Fibroblast of peridontal ligament (primary cell): ENCODE data around the gene HHIPL1.
"Not testable (repeated sequence)": the region's sequence is repeated elsewhere in the genome, so short reads cannot be mapped to it uniquely, and the experiment has no call there.

Source experiments
- DNase-seq: peaks from one replicate; pipeline ENCODE4 v3.0.0-alpha.2; 2010; ENCODE audit errors: extremely low read depth

The HHIPL1 gene

DNA sequence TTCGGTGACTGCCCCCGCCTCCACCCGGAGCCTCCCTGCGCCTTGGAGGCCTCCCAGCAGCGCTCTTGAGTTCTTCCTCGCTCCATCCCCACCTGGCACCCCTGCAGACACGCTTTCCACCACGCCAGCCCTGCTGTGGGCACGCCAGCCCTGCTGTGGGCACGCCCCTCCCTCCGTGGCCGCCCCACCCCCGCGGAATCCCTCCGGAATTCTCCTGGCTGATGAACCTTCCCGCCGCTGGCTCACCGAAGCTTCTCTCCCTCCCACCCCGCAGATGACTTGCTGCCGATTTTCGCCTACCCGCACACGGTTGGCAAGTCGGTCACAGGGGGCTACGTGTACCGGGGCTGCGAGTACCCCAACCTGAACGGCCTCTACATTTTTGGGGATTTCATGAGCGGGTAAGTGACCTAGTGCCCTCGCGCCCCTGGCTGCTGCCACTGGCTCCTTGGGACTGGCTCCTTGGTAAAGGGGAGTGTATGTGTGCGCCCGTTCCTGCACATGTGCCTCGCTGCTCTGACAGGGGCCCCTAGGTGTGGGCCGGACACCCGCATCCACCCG, 15.2 kb downstream of the HHIPL1 start:
- no peak for DNase-seq

DNA sequence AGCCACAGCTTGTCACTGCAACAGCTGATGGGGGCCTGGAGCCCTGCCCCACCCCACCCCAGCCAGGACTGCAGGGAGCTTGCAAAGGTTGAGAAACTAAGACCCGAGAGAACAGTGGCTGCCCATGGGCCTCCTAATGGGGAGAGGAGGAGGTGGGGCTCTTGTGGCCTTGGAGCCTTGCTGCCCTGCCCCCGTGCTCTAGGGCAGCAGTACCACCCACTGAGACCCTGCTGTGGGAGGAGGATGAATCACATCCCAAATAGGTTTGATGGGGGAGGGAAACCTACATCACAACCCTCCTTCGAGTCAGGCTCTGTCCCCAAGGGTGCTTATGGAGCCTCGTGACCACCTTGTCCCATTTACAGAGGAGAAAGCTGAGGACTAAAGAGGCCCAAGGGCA, 15.9 kb downstream of the HHIPL1 start:
- no peak for DNase-seq

DNA sequence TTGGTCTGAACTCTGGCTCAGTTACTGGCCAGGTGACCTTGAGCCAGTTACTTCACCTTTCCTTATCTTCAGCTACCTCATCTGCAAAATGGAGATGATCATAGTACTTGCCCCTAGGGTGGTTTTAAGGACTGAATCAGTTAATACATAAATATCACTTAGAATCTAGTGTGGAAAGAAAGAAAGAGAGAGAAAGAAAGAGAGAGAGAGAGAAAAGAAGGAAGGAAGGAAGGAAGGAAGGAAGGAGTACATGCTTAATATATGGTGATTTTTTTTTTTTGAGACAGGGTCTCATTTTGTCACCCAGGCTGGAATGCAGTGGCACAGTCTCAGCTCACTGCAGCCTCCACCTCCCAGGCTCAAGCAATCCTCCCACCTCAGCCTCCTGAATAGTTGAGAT, 16.3 kb downstream of the HHIPL1 start:
- DNase-seq, result not testable (repeated sequence)

DNA sequence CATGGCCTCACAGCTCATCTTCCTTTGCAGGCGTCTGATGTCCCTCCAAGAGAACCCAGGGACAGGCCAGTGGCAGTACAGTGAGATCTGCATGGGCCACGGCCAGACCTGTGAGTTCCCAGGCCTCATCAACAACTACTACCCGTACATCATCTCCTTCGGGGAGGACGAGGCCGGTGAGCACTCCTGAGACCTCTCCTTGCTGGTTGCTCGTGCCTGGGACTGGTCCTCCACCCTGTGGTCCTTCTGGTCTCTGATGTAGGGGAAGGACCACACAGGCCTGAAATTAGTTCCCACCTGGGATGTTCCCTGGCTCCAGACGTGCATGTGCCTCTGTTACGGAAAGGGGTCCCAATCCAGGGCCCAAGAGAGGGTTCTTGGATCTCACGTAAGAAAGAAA, 17.9 kb downstream of the HHIPL1 start:
- no peak for DNase-seq

DNA sequence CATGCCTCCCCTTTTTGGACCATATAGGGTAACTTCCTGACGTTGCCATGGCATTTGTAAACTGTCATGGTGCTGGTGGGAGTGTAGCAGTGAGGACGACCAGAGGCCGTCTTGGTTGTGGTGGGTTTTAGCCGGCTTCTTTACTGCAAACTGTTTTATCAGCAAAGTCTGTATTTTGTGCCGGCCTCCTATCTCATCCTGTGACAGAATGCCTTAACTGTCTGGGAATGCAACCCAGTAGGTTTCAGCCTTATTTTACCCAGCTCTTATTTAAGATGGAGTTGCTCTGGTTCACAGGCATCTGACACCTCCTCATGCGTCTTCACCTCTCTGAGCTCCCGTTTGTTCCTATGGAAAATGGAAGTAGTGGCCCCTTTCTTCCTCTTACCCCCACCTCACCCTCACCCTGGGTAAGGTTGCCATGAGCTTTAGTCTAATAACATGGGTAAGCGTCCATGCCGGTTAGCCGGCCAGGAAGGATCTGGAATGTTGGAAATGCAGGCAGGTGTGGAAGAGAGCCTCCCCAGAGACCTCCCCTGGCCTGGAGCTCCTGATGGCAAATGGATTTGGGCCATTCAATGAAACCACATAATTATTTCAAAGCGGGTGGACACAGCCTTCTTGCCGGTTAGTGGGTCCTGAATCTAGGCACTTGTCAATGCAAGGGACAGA, 18.6 kb downstream of the HHIPL1 start:
- DNase-seq, result no peak

DNA sequence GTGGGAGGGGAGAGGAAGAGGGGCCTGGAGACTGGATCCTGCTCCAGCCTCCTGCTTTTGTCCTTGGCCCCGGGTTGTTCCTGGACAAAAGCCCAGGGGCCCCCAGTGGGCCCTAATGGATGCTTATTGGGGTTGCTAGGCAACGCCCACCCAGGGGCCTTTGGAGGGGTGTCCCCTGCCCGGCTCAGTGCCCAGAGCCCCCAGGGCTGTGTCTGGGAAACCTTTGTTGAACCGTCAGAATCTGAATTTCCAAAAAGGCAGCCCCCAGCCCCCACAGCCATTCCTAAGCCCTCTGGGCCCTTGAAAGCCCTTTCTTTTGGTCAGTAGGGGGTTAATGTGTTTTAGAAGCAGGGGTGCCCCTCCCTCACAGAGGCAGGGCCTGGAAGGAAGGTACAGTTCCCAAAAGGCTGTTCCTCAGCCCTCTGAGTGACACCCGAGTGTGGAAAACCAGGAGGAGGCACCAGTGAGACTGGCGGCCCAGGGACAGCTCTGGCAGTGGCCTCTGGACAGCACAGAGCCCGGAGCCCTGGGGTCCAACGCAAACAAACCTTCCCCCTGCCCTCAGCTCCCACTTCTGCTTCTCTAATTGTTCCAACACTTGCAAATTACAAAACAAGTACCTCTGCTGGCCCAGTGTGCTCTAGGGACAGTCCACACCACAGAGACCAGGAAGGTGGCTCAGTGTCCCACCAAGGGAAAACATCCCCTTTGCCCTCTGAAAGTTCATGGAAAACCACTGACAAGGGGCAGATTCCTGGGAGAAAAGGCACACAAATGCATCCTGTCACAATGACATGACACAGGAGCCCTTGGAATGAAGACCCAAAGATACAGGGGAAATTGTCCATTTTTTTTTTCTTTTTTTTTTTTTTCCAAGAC, 19.4 kb downstream of the HHIPL1 start:
- DNase-seq, result no peak

DNA sequence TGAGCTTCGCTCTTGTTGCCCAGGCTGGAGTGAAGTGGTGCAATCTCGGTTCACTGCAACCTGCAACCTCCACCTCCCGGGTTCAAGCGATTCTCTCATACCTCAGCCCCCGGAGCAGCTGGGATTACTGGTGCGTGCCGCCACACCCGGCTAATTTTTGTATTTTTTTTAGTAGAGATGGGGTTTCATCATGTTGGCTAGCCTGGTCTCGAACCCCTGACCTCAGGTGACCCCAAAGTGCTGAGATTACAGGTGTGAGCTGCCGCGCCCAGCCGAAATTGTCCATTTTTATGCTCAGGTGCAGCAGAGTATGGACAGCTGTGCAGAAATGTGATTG, 20.0 kb downstream of the HHIPL1 start:
- no peak for DNase-seq

DNA sequence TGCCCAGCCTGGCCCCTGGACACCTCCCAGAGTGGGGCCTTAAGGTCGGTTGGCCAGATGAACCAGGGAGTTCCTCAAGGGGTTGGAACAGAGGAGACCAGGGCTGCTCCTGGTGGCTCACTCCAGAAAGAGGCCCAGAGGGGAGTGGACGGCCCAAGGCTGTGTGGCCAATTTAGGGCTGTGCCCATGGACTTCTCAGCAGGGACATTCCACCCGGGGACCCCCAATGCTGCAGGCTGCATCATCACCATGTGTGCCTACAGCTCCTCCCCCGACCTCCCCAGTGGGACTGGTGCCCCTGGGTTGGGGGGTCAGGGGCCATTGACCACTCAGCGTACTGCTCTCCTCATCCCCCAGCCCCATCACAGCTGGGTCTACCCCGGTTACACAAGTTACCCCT, 21.6 kb downstream of the HHIPL1 start:
- DNase-seq, result no peak

DNA sequence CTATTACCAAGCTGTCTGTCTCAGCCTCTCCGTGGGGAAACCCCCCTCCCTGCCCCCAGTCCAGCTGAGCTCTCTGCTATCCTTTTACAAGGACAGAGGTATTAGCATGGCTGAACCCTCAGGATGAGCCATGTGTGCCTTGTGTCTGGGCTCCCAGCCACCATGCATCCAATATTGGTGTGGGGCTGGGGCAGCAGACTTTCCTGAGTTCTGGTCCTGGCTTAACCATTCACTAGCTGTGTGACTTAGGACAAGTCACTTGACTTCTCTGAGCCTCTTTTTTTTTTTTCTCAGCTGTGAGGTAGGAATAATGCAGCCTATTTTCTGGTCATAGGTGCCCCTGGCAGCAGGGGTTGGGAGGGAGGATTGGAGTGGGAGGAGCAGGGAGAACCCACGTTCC, 22.1 kb downstream of the HHIPL1 start:
- DNase-seq, result no peak

DNA sequence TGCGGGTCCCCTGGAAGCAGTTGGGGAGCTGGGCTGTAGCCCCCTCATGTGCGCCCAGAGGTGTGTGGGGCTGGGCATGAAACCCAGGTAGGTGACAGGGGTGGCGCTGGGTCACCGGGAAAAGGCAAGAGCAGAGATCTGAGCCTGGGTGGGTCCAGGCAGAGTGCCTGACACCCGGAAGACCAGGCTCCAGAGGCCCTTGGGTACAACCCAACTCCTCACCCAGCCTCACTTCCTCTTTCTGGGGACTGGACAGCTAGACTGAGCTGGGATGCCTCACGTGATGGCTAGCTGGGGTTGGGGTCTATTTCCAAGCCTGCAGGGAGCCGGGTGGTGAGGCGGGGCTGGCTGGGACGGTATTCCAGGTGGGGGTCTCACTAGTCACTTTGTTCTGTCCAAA, 22.9 kb downstream of the HHIPL1 start:
- no peak for DNase-seq

DNA sequence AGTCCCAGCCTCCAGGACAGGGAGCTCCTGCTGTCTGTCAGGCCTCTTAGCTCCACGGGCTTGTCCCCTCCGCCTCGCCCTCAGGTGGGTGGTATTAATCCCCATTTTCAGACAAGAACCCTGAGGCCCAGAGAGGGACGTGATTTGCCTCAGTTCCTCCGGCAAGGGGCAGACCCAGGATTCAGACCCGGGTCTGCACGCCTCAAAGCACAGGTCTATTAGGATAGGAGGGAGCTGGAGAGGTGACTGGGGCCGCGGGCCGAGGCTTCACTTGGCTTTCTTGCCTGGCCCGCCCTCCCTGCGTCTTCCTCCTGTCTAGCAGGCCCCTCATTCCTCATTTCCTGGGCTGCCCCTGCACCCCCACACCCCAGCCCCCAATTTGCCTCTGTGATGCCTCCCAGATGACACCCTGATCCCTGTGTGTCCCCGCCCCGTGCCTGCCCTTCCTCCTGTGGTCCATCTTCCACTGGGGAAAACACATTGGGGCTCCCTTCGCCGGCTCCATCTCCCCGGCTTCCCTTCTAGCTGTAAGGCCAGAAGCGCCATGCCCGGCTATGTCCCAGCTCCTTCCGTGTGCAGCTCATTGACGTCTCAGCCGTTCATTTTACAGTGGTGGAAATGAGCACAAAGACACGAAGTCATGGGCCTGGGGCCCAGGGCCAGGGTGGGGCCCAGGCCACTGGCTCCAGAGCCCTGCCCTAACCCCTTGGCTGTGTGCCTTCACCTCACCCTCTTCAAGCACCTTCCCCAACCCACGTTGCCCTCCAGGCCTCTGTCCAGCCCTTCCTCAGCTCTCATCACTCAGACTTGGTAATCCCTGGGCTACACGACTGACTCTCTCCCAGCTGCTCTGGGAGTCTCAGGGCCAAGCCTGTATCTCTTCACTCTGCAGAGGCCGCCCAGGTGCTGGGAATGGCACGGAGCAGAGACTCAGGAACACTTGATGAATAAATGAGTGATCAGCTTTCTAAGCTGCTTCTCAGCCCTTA, 23.7 kb downstream of the HHIPL1 start:
- no peak for DNase-seq

DNA sequence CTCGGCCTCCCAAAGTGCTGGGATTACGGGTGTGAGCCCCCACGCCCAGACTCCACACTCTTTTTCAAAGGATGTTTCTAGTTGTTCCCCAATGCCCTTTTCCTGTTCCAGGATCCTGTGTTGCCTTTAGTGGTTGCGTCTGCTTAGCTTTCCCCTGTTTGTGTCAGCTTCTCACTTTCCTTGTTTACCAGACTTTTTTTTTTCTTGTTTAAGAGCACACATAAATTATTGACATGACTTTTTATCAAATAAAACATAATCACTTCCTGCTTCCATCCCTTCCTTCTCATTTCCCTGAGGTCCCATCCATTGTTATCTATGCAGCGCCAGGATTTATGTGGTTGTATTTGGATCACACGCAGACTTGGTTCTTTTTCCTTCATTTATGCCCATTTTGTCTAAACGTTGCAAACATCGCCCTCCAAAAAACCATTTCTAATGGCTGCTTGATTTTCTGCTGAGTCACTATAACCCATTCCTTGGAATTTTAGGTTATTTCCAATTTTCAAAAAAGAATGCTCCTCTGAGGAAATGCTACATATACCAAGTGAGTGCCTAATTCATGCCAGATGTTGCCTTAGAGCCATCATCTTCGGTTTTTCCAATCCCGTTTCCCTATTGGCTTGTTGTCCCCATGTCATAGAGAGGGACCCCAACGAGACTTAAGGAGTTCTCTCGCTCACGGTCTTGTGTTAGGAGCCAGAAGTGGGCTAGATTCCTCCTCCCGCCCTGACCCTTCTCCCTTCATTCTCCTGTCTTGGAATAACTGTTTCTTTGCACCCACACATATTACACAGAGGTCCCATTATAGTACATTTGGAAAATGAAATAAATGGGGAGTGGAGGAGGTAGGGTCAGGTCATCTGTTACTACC, 25.7 kb downstream of the HHIPL1 start:
- DNase-seq, result peak; percentile 80

DNA sequence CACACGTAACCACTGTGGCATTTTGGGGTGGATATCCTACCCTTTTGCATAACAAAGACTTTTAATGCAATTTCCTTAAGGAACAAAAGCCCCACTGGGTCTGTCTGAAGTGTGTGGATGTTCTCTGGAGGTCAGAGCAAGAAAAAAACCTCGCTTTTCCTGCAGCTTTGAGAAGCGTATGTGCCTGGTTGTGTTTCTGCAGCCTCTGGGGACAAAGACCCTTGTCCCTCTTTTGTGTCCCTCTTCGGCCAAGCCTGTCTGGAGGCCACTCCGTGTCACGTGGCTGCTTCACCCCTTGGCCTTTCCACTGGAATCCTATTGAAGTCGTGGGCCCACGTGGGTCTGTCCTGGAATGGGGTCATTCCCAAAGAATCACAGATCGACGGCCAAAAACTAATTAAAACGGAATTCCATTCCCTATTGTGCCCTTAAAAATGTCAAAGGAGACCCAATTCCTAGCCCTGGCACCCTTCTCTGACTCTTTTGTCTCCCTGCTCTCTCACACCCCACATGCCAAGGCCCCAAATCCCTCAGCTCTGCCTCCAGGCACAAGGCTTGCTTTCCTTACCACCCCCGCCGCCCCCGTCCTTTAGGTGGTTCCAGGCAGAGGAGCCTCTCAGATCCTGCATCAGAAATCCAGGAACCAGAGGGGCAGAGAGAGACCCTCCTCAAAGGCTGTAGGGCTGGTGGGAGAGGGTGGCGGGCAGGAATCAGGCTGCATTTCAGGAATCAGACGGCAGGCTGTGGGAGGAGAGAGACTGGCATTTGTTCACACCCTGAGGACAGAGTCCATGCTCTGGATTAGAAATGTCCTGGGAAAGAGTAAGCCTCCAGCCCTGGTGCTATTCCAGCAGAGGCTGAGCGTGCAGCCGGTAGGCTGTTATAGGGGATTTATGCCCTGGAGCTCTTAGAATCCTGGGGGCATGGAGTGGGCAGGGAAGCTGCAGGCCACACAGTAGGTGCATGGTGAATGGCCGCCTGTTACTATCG, 26.6 kb downstream of the HHIPL1 start:
- no peak for DNase-seq

DNA sequence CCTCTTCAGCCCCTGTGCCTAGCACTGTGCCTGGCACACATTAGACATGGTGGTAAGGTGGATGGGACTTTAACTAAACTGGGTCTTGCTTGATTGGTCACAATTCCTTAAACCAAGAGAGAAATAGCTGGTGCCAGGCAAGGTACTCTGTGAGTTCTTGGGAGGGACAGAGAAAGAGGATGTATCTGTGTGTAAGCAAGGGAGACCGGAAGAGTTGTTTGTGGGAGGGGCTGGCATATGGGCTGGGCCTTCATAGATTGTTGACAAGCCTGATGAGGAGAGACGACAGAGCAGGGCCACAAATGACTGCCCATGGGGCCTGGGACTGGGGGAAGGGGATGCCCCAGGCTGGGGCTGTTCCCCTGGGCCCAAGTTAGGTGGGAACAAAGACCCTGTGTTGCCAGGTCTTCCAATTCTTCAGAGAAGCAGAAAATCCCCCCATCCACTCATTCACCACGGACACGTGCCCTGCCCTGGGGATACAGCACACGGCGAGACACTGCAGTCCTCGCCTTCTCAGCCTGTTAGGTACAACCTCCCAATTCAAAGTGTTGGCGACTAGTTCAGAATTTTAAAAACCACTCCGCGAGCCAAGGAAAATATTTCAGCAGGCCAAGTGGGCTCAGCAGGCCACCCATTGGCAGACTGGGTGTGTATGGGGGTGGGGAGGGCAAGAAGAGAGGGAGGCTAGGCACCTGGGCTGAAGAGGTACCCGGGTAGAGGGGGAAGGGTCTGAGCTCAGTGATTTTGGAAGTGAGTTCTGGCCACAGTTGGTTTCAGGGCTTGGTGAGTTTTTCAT, 27.8 kb downstream of the HHIPL1 start:
- no peak for DNase-seq

DNA sequence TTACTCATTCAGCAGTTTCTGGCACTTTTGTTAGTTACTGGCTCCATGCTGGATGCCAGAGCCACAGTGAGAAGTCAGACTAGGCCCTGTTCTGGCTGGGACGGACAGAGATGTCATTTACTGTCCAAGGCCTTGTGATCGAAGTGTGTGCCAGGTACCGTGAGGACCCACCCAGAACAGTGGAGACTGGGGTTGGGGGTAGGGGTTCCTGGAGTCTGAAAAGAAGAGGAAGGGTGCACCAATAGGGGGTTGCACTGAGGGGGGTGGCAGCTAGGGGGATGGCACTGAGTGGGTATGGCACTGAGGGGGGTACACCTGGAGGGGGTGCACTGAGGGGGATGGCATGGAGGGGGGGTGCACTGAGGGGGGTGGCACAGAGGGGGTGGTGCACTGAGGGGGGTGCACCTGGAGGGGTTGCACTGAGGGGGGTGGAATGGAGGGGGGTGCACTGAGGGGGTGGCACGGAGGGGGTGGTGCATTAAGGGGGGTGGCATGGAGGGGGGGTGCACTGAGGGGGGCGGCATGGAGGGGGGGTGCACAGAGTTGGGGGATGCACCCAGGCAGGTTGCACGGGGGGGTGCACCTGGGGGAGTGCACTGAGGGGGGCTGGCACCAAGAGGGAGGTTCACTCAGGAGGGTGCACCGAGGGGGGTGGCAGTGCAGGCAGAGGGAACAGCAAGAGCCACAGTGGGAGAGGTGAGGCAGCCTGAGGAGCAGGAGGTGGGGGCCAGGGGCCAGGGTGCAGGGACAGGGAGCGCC, 28.6 kb downstream of the HHIPL1 start:
- DNase-seq, result no peak

DNA sequence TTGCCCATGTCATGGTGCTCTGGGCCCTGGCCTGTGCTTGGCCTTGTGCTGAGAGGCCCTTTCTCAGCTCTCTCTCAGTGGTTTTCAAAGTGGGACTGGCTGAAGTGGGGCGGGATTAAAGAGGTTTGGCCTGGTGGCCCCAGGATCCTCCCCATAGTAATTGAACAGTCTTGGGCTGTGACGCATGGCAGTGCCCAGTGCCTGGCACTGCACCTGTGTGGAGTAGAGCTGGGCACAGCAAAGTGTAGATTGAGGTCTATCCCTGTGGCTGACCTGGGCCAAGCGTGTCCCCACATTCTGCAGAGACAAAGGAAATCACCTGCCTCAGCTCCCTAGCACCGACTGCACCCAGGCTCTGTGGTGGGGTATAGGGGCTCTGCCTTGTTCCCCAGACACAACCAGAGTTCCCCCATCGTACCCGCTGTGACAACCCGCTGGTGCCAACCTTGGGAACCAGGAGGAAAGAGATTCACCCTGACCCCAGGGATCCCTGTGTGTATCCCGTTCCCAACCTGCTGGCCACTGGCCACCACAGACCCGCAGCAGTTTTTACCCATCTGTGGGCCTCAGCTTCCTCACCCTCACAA, 29.2 kb downstream of the HHIPL1 start:
- no peak for DNase-seq

DNA sequence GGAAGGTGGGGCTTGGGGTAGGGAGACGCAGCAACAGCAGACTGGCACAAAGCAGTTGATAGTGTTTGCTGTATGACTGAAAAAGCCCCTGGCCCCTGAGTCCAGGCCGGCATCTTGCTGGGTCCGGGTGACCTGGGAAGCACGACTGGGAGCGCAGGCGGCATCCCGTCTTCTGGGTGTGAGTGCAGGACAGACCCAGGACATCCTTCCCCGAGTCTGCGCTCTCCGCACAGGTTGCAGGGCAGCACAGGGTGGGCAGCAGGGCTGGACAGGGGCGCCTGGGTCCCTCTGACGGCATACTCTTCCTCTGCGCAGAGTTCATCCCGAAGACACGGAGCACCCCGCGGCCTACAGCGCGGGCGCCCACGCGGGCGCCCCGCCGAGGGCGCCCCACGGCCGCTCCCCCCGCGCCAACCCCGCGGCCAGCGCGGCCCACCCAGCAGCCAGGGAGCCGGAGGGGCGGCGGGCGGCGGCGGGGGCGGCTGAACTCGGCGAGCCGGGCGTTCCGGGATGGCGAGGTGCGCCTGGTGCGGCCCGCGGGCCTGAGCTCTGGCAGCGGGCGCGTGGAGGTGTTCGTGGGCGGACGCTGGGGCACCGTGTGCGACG, 29.9 kb downstream of the HHIPL1 start:
- no peak for DNase-seq
